ENCODE measurements around the gene SLC30A4.

SLC30A4 gene

GRCh38 chr15:45481135-45481534 lies 41.4 kb downstream of the SLC30A4 start:
- H3K27ac ChIP-seq (ENCODE audit: low read depth, low read length): no peak overlapping the region
- no peaks in the 10 kb centered on the region for H3K27me3 ChIP-seq (ENCODE audit: control insufficient read depth in 5 of 5, insufficient read depth in 4 of 5, low read length in 5 of 5)
- no peak overlapping the region for H3K4me3 ChIP-seq (ENCODE audit: low read depth in 1 of 5, low read length in 5 of 5)
- H3K4me1 ChIP-seq (ENCODE audit: control insufficient read depth in 5 of 5, insufficient read depth in 5 of 5, low read length in 5 of 5): no peaks in the 10 kb centered on the region
- no peaks in the 10 kb centered on the region for H3K9me3 ChIP-seq (ENCODE audit: control insufficient read depth in 5 of 5, low read length in 5 of 5)
- H3K36me3 ChIP-seq (ENCODE audit: control insufficient read depth in 5 of 5, insufficient read depth in 5 of 5, low read length in 5 of 5): peaks cover 3 to 17% (median 9%) of the 10 kb centered on the region in 5 donors
- no peak overlapping the region for H3K9ac ChIP-seq (ENCODE audit: low read length in 5 of 5)

GRCh38 chr15:45476410-45476809 lies 46.1 kb downstream of the SLC30A4 start:
- no peaks in the 10 kb centered on the region for H3K4me1 ChIP-seq (ENCODE audit: control insufficient read depth in 5 of 5, insufficient read depth in 5 of 5, low read length in 5 of 5)
- peaks cover 0 to 10% (median 0%) of the 10 kb centered on the region in 5 donors for H3K36me3 ChIP-seq (ENCODE audit: control insufficient read depth in 5 of 5, insufficient read depth in 5 of 5, low read length in 5 of 5)
- no peaks in the 10 kb centered on the region for H3K9me3 ChIP-seq (ENCODE audit: control insufficient read depth in 5 of 5, low read length in 5 of 5)
- H3K27me3 ChIP-seq (ENCODE audit: control insufficient read depth in 5 of 5, insufficient read depth in 4 of 5, low read length in 5 of 5): peaks cover 0 to 3% (median 1%) of the 10 kb centered on the region in 5 donors
- H3K4me3 ChIP-seq (ENCODE audit: low read depth in 1 of 5, low read length in 5 of 5): no peak overlapping the region
- no peak overlapping the region for H3K9ac ChIP-seq (ENCODE audit: low read length in 5 of 5)
- no peak overlapping the region for H3K27ac ChIP-seq (ENCODE audit: low read depth, low read length)

GRCh38 chr15:45474799-45475198 lies 47.8 kb downstream of the SLC30A4 start:
- Histone ChIP-seq H3K4me3 (ENCODE audit: low read depth in 1 of 5, low read length in 5 of 5) (no peak overlapping the region), H3K9ac (ENCODE audit: low read length in 5 of 5) (no peak overlapping the region), H3K36me3 (ENCODE audit: control insufficient read depth in 5 of 5, insufficient read depth in 5 of 5, low read length in 5 of 5) (no peaks in the 10 kb centered on the region), H3K27me3 (ENCODE audit: control insufficient read depth in 5 of 5, insufficient read depth in 4 of 5, low read length in 5 of 5) (peaks cover 0 to 6% (median 3%) of the 10 kb centered on the region in 5 donors), H3K9me3 (ENCODE audit: control insufficient read depth in 5 of 5, low read length in 5 of 5) (no peaks in the 10 kb centered on the region), H3K4me1 (ENCODE audit: control insufficient read depth in 5 of 5, insufficient read depth in 5 of 5, low read length in 5 of 5) (no peaks in the 10 kb centered on the region), H3K27ac (ENCODE audit: low read depth, low read length) (no peak overlapping the region)

DNA sequence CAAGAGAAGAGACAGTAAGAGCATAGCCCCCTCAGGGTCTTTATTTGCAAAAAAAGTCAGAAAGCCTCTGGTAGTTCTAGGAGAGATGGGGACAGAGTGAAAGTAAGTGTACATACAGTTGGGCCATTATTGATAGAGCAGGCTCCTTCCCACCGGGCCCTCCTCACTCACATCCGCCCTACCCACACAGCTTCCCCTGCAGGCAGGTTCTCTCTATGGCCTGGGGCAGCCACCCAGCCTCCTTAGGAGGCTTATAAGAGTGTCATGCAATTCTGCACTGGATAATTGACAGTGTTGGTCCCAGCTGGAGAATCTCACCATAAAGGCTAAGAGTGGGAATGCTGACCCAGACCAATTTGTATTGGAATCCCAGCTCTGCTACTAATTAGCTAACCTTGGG lies 49.5 kb downstream of the SLC30A4 start:
- Histone ChIP-seq H3K4me3 (ENCODE audit: low read depth in 1 of 5, low read length in 5 of 5) (no peak overlapping the region), H3K27me3 (ENCODE audit: control insufficient read depth in 5 of 5, insufficient read depth in 4 of 5, low read length in 5 of 5) (peaks cover 3 to 14% (median 8%) of the 10 kb centered on the region in 5 donors), H3K4me1 (ENCODE audit: control insufficient read depth in 5 of 5, insufficient read depth in 5 of 5, low read length in 5 of 5) (no peaks in the 10 kb centered on the region), H3K9ac (ENCODE audit: low read length in 5 of 5) (no peak overlapping the region), H3K9me3 (ENCODE audit: control insufficient read depth in 5 of 5, low read length in 5 of 5) (no peaks in the 10 kb centered on the region), H3K36me3 (ENCODE audit: control insufficient read depth in 5 of 5, insufficient read depth in 5 of 5, low read length in 5 of 5) (no peaks in the 10 kb centered on the region), H3K27ac (ENCODE audit: low read depth, low read length) (no peak overlapping the region)

GRCh38 chr15:45471151-45471550 lies 51.4 kb downstream of the SLC30A4 start:
- Histone ChIP-seq H3K4me3 (ENCODE audit: low read depth in 1 of 5, low read length in 5 of 5) (no peak overlapping the region), H3K9ac (ENCODE audit: low read length in 5 of 5) (no peak overlapping the region), H3K27ac (ENCODE audit: low read depth, low read length) (no peak overlapping the region), H3K27me3 (ENCODE audit: control insufficient read depth in 5 of 5, insufficient read depth in 4 of 5, low read length in 5 of 5) (peaks cover 3 to 14% (median 8%) of the 10 kb centered on the region in 5 donors), H3K36me3 (ENCODE audit: control insufficient read depth in 5 of 5, insufficient read depth in 5 of 5, low read length in 5 of 5) (no peaks in the 10 kb centered on the region), H3K4me1 (ENCODE audit: control insufficient read depth in 5 of 5, insufficient read depth in 5 of 5, low read length in 5 of 5) (no peaks in the 10 kb centered on the region), H3K9me3 (ENCODE audit: control insufficient read depth in 5 of 5, low read length in 5 of 5) (no peaks in the 10 kb centered on the region)

DNA sequence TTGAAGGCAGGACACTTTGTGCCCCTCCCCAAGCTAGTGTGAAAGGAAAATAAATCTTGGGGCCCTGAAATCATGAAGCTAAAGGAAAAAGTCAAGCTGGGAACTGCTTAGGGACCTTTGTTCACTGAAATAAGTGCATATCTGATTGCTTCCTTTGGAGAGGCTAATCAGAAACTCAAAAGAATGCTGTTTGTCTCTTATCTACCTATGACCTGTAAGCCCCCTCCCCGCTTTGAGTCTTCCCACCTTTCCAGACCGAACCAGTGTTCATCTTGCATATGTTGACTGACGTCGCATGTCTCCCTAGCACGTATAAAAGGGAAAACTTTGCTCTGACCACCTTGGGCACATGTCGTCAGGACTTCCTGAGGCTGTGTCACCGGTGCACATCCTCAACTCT lies 53.1 kb downstream of the SLC30A4 start:
- Histone ChIP-seq H3K36me3 (ENCODE audit: control insufficient read depth in 5 of 5, insufficient read depth in 5 of 5, low read length in 5 of 5) (no peaks in the 10 kb centered on the region), H3K27ac (ENCODE audit: low read depth, low read length) (no peak overlapping the region), H3K27me3 (ENCODE audit: control insufficient read depth in 5 of 5, insufficient read depth in 4 of 5, low read length in 5 of 5) (peaks cover 3 to 14% (median 8%) of the 10 kb centered on the region in 5 donors), H3K9me3 (ENCODE audit: control insufficient read depth in 5 of 5, low read length in 5 of 5) (no peaks in the 10 kb centered on the region), H3K4me3 (ENCODE audit: low read depth in 1 of 5, low read length in 5 of 5) (no peak overlapping the region), H3K9ac (ENCODE audit: low read length in 5 of 5) (no peak overlapping the region), H3K4me1 (ENCODE audit: control insufficient read depth in 5 of 5, insufficient read depth in 5 of 5, low read length in 5 of 5) (no peaks in the 10 kb centered on the region)

GRCh38 chr15:45469027-45469426 lies 53.5 kb downstream of the SLC30A4 start:
- H3K9ac ChIP-seq (ENCODE audit: low read length in 5 of 5): no peak overlapping the region
- H3K27me3 ChIP-seq (ENCODE audit: control insufficient read depth in 5 of 5, insufficient read depth in 4 of 5, low read length in 5 of 5): peaks cover 3 to 14% (median 8%) of the 10 kb centered on the region in 5 donors

GRCh38 chr15:45468294-45468693 lies 54.3 kb downstream of the SLC30A4 start:
- no peaks in the 10 kb centered on the region for H3K9me3 ChIP-seq (ENCODE audit: control insufficient read depth in 5 of 5, low read length in 5 of 5)
- H3K27me3 ChIP-seq (ENCODE audit: control insufficient read depth in 5 of 5, insufficient read depth in 4 of 5, low read length in 5 of 5): peaks cover 3 to 14% (median 8%) of the 10 kb centered on the region in 5 donors
- H3K4me3 ChIP-seq (ENCODE audit: low read depth in 1 of 5, low read length in 5 of 5): no peak overlapping the region
- no peak overlapping the region for H3K9ac ChIP-seq (ENCODE audit: low read length in 5 of 5)
- no peaks in the 10 kb centered on the region for H3K4me1 ChIP-seq (ENCODE audit: control insufficient read depth in 5 of 5, insufficient read depth in 5 of 5, low read length in 5 of 5)
- H3K36me3 ChIP-seq (ENCODE audit: control insufficient read depth in 5 of 5, insufficient read depth in 5 of 5, low read length in 5 of 5): no peaks in the 10 kb centered on the region
- H3K27ac ChIP-seq (ENCODE audit: low read depth, low read length): no peak overlapping the region

More at GRCh38 chr15:45469027-45469426, 53.5 kb downstream of the SLC30A4 start:
- no peaks in the 10 kb centered on the region for H3K9me3 ChIP-seq (ENCODE audit: control insufficient read depth in 5 of 5, low read length in 5 of 5)
- H3K27ac ChIP-seq (ENCODE audit: low read depth, low read length): no peak overlapping the region
- H3K4me1 ChIP-seq (ENCODE audit: control insufficient read depth in 5 of 5, insufficient read depth in 5 of 5, low read length in 5 of 5): no peaks in the 10 kb centered on the region
- no peaks in the 10 kb centered on the region for H3K36me3 ChIP-seq (ENCODE audit: control insufficient read depth in 5 of 5, insufficient read depth in 5 of 5, low read length in 5 of 5)
- H3K4me3 ChIP-seq (ENCODE audit: low read depth in 1 of 5, low read length in 5 of 5): no peak overlapping the region

DNA sequence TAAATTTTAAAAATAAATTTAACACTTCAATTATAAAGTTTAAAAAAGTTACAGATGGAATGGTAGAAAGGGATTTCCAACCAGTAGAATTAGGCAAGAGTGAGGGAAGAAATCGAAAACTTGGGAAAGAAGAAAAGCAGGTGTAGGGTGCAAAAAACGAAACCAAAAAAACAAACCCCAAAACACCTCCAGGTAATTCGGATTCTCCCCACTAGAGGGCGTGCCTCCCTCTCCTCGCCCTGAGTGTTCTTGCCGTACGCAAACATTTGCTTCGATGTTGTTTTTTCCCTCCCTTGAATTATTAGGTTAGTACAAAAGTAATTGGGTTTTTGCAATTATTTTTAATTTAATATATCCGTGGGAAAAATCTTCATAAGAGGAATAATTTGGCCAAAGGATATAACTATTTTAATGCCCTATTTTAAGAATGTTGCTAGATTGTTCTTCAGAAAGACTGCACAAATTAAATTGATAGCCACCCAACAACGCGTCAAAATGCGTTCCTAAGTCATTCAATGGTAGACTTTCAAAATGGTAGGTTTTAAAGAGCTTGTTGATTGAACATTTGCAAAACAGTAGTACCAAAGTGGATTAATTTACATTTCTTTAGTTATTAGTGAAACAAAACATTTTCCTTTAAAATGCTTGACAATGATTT lies 63.7 kb downstream of the SLC30A4 start:
- H3K4me3 ChIP-seq (ENCODE audit: low read depth in 1 of 5, low read length in 5 of 5): peak overlapping the region; percentile 57 to 85 (median 68)
- H3K36me3 ChIP-seq (ENCODE audit: control insufficient read depth in 5 of 5, insufficient read depth in 5 of 5, low read length in 5 of 5): no peaks in the 10 kb centered on the region
- H3K9ac ChIP-seq (ENCODE audit: low read length in 5 of 5): peak overlapping the region in 3 of 5 donors; percentile 60 to 83 (median 75)
- H3K9me3 ChIP-seq (ENCODE audit: control insufficient read depth in 5 of 5, low read length in 5 of 5): no peaks in the 10 kb centered on the region
- H3K27ac ChIP-seq (ENCODE audit: low read depth, low read length): no peak overlapping the region
- H3K4me1 ChIP-seq (ENCODE audit: control insufficient read depth in 5 of 5, insufficient read depth in 5 of 5, low read length in 5 of 5): peaks cover 3 to 31% (median 8%) of the 10 kb centered on the region in 5 donors
- H3K27me3 ChIP-seq (ENCODE audit: control insufficient read depth in 5 of 5, insufficient read depth in 4 of 5, low read length in 5 of 5): peaks cover 0 to 2% (median under 1%) of the 10 kb centered on the region in 5 donors

GRCh38 chr15:45457641-45458539 lies 64.7 kb downstream of the SLC30A4 start:
- Histone ChIP-seq H3K27ac (ENCODE audit: low read depth, low read length) (peak overlapping the region; percentile 73), H3K9ac (ENCODE audit: low read length in 5 of 5) (peak overlapping the region in 3 of 5 donors; percentile 60 to 83 (median 75)), H3K27me3 (ENCODE audit: control insufficient read depth in 5 of 5, insufficient read depth in 4 of 5, low read length in 5 of 5) (peaks cover 0 to 4% (median 3%) of the 10 kb centered on the region in 5 donors), H3K9me3 (ENCODE audit: control insufficient read depth in 5 of 5, low read length in 5 of 5) (no peaks in the 10 kb centered on the region), H3K36me3 (ENCODE audit: control insufficient read depth in 5 of 5, insufficient read depth in 5 of 5, low read length in 5 of 5) (no peaks in the 10 kb centered on the region), H3K4me3 (ENCODE audit: low read depth in 1 of 5, low read length in 5 of 5) (peak overlapping the region; percentile 57 to 85 (median 68)), H3K4me1 (ENCODE audit: control insufficient read depth in 5 of 5, insufficient read depth in 5 of 5, low read length in 5 of 5) (peaks cover 3 to 31% (median 8%) of the 10 kb centered on the region in 5 donors)

All from subcutaneous abdominal adipose tissue (tissue), 5 donors.